Stimulated activated CD8-positive, alpha-beta memory T cell treated with anti-CD3 and anti-CD28 coated beads, Interleukin-2, amount 100 ng/mL, for 48 hours (primary cell): ENCODE data around the gene GALNS.
"Not testable (repeated sequence)": the region's sequence is repeated elsewhere in the genome, so short reads cannot be mapped to it uniquely, and the experiment has no call there.

Experiments
- DNase-seq, 2 donors: peaks; one replicate each; pipeline ENCODE4 v3.0.0-alpha.2; 2020; ENCODE audit warnings: low read depth in 2 of 2

Gene GALNS

GRCh38 chr16:88837806-88838205, 18.9 kb downstream of the GALNS start:
- DNase-seq, result no peak

GRCh38 chr16:88836791-88837190, 20.0 kb downstream of the GALNS start:
- no peak for DNase-seq

- DNase-seq, result no peak
Measured at GRCh38 chr16:88835818-88836217, 20.9 kb downstream of the GALNS start.

GRCh38 chr16:88835383-88835782, 21.4 kb downstream of the GALNS start:
- no peak for DNase-seq

- no peak for DNase-seq
Measured at GRCh38 chr16:88834670-88835069, 22.1 kb downstream of the GALNS start.

- no peak for DNase-seq
Measured at GRCh38 chr16:88833086-88833485, 23.7 kb downstream of the GALNS start.

GRCh38 chr16:88831838-88832237, 24.9 kb downstream of the GALNS start:
- no peak for DNase-seq

GRCh38 chr16:88830783-88831182, 26.0 kb downstream of the GALNS start:
- DNase-seq, result no peak

GRCh38 chr16:88830258-88830657, 26.5 kb downstream of the GALNS start:
- no peak for DNase-seq

- DNase-seq, result no peak
Measured at GRCh38 chr16:88828711-88829110, 28.0 kb downstream of the GALNS start.

GRCh38 chr16:88827727-88828126, 29.0 kb downstream of the GALNS start:
- DNase-seq, result no peak

- no peak for DNase-seq
Measured at GRCh38 chr16:88826070-88826840, 30.5 kb downstream of the GALNS start.

- no peak for DNase-seq
Measured at GRCh38 chr16:88825146-88825545, 31.6 kb downstream of the GALNS start.

GRCh38 chr16:88824256-88825077, 32.3 kb downstream of the GALNS start:
- no peak for DNase-seq

- DNase-seq, result not testable (repeated sequence)
Measured at GRCh38 chr16:88823646-88824045, 33.1 kb downstream of the GALNS start.

GRCh38 chr16:88822281-88823040, 34.3 kb downstream of the GALNS start:
- DNase-seq, result no peak

GRCh38 chr16:88821168-88821850, 35.4 kb downstream of the GALNS start:
- DNase-seq, result no peak

GRCh38 chr16:88820385-88821025, 36.2 kb downstream of the GALNS start:
- DNase-seq, result no peak

GRCh38 chr16:88819126-88819525, 37.6 kb downstream of the GALNS start:
- no peak for DNase-seq

- DNase-seq, result no peak
Measured at GRCh38 chr16:88818575-88818874, 38.2 kb downstream of the GALNS start.

GRCh38 chr16:88817785-88818574, 38.8 kb downstream of the GALNS start:
- no peak for DNase-seq
